Measurements from ENCODE around the gene RPN1. TPM values are rescaled to one million over a fixed set of nuclear protein-coding genes. Genes with fewer than 3 reads are reported as not detected.
"Not testable (repeated sequence)": the region's sequence is repeated elsewhere in the genome, so short reads cannot be mapped to it uniquely, and the experiment has no call there.

RPN1 gene
- total RNA-seq, 1 donor from 2014 or later: 159 TPM

DNA sequence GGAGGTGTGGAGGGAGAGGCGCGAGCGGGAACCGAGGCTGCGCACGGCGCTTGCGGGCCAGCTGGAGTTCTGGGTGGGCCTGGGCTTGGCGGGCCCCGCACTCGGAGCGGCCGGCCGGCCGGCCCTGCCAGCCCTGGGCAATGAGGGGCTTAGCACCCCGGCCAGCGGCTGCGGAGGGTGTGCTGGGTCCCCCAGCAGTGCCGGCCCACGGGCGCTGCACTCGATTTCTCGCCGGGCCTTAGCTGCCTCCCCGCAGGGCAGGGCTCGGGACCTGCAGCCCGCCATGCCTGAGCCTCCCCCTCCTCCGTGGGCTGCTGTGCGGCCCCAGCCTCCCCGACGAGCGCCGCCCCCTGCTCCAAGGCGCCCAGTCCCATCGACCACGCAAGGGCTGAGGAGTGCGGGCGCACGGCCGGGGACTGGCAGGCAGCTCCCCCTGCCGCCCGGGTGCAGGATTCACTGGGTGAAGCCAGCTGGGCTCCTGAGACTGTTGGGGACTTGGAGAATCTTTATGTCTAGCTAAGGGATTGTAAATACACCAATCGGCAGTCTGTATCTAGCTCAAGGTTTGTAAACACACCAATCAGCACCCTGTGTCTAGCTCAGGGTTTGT lies 2.9 kb upstream of the RPN1 start:
- not testable (repeated sequence) for H3K36me3 ChIP-seq (ENCODE audit: control insufficient read depth in 3 of 3, insufficient read depth in 3 of 3, low read length in 3 of 3); H3K27me3 ChIP-seq (ENCODE audit: control insufficient read depth in 3 of 3, insufficient read depth in 3 of 3, low read length in 3 of 3); H3K27ac ChIP-seq (ENCODE audit: low read depth, low read length); H3K4me3 ChIP-seq (ENCODE audit: low read length in 3 of 3); H3K9ac ChIP-seq (ENCODE audit: low read depth in 1 of 3, low read length in 3 of 3); H3K9me3 ChIP-seq (ENCODE audit: control insufficient read depth in 3 of 3, low read length in 3 of 3)
- H3K4me1 ChIP-seq (ENCODE audit: control insufficient read depth in 3 of 3, insufficient read depth in 3 of 3, low read length in 3 of 3): peaks cover 4 to 16% (median 11%) of the 10 kb centered on the region in 3 donors

DNA sequence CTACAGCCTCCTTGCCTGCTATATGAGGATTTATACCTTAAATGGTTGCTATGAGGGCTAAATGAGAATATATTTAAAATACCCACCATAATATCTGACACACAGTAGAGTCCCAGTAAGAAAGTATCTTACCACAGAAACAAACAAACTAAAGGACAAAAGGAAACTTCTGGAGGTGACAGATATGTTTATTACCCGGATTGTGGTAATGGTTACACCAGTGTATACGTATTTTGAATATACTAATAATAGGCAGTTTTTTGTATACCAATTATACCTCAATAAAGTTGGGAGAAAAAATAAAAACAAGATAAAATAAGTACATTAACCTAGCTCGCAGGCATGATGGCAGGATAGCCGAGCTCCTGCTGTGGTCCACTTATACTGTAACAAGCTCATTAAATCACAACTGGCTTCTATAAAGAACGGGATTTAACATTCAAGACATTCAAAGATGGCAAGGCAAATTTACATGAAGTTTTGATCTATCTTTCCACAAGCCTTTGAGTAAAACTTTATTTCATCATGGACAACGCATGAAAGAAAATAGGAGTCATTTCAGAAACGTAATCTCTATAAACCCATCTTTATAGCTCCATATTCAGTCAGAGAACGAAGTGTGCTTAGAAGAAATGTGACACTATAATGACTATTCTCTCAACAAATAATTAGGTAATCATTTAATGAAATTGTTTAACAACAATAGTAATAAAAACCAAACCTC lies 1.5 kb downstream of the RPN1 start:
- H3K27ac ChIP-seq (ENCODE audit: low read depth, low read length): peak overlapping the region; percentile 98
- H3K36me3 ChIP-seq (ENCODE audit: control insufficient read depth in 3 of 3, insufficient read depth in 3 of 3, low read length in 3 of 3): peaks cover 7 to 8% (median 7%) of the 10 kb centered on the region in 3 donors
- no peaks in the 10 kb centered on the region for H3K9me3 ChIP-seq (ENCODE audit: control insufficient read depth in 3 of 3, low read length in 3 of 3)
- peak overlapping the region; percentile 96 to 99 (median 99) for H3K9ac ChIP-seq (ENCODE audit: low read depth in 1 of 3, low read length in 3 of 3)
- H3K4me1 ChIP-seq (ENCODE audit: control insufficient read depth in 3 of 3, insufficient read depth in 3 of 3, low read length in 3 of 3): peaks cover 4 to 16% (median 12%) of the 10 kb centered on the region in 3 donors
- H3K4me3 ChIP-seq (ENCODE audit: low read length in 3 of 3): peak overlapping the region; percentile 91 to 99 (median 99)
- no peaks in the 10 kb centered on the region for H3K27me3 ChIP-seq (ENCODE audit: control insufficient read depth in 3 of 3, insufficient read depth in 3 of 3, low read length in 3 of 3)

DNA sequence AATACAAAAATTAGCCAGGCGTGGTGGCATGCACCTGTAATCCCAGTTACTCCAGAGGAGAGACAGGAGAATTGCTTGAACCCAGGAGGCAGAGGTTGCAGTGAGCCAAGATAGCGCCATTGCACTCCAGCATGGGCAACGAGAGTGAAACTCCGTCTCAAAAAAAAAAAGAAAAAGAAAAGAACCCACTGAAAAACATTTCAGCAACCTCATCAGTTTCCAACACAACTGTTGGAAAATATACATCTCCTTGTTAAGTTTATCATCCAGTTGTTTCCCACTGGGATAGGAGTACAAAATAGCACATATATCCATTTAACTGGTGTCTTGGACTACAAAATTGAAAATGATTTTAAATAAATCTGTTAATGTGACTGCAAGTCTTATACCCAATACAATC lies 2.2 kb downstream of the RPN1 start:
- H3K4me3 ChIP-seq (ENCODE audit: low read length in 3 of 3): no peak overlapping the region
- H3K27me3 ChIP-seq (ENCODE audit: control insufficient read depth in 3 of 3, insufficient read depth in 3 of 3, low read length in 3 of 3): no peaks in the 10 kb centered on the region
- no peak overlapping the region for H3K9ac ChIP-seq (ENCODE audit: low read depth in 1 of 3, low read length in 3 of 3)

DNA sequence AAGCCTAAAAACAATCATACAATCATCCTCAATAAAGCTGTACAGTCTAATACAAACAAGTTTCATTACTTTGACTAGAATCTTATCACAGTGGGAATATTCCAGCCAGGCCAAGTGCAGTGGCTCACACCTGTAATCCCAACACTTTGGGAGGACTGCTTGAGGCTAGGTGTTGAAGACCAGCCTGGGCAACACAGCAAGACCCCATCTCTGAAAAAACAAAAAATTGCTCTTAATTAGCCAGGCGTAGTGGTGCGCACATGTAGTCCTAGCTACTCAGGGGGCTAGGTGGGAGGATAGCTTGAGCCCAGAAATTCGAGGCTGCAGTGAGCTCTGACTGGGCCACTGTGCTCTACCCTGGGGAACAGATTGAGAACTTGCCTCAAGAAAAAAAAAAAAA lies 3.3 kb downstream of the RPN1 start:
- peaks cover 8 to 14% (median 10%) of the 10 kb centered on the region in 3 donors for H3K36me3 ChIP-seq (ENCODE audit: control insufficient read depth in 3 of 3, insufficient read depth in 3 of 3, low read length in 3 of 3)
- H3K4me1 ChIP-seq (ENCODE audit: control insufficient read depth in 3 of 3, insufficient read depth in 3 of 3, low read length in 3 of 3): peaks cover 4 to 16% (median 12%) of the 10 kb centered on the region in 3 donors
- no peak overlapping the region for H3K4me3 ChIP-seq (ENCODE audit: low read length in 3 of 3)
- no peaks in the 10 kb centered on the region for H3K9me3 ChIP-seq (ENCODE audit: control insufficient read depth in 3 of 3, low read length in 3 of 3)
- no peak overlapping the region for H3K9ac ChIP-seq (ENCODE audit: low read depth in 1 of 3, low read length in 3 of 3)
- H3K27ac ChIP-seq (ENCODE audit: low read depth, low read length): no peak overlapping the region
- H3K27me3 ChIP-seq (ENCODE audit: control insufficient read depth in 3 of 3, insufficient read depth in 3 of 3, low read length in 3 of 3): no peaks in the 10 kb centered on the region

More for the DNA sequence above, 2.2 kb downstream of the RPN1 start:
- Histone ChIP-seq H3K27ac (ENCODE audit: low read depth, low read length) (no peak overlapping the region), H3K4me1 (ENCODE audit: control insufficient read depth in 3 of 3, insufficient read depth in 3 of 3, low read length in 3 of 3) (peaks cover 4 to 16% (median 12%) of the 10 kb centered on the region in 3 donors), H3K9me3 (ENCODE audit: control insufficient read depth in 3 of 3, low read length in 3 of 3) (no peaks in the 10 kb centered on the region), H3K36me3 (ENCODE audit: control insufficient read depth in 3 of 3, insufficient read depth in 3 of 3, low read length in 3 of 3) (peaks cover 8 to 11% (median 10%) of the 10 kb centered on the region in 3 donors)

DNA sequence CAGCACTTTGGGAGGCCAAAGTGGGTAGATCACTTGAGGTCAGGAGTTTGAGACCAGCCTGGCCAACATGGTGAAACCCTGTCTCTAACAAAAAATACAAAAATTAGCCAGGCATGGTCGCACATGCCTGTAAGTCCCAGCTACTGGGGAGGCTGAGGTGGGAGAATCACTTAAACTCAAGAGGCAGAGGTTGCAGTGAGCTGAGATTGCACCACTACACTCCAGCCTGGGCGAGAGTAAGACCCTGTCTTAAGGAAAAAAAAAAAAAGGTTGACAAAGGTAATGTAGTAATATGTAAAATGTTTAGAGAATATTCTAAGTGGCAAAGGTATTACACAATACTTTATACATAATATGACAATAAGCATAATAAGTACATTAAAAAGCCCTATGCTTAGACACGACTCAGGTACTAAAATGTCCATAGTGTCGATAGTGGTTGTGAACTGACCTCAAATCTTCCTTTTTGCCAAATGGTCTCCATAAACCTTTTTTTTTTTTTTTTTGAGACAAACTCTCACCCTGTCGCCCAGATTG lies 16.5 kb downstream of the RPN1 start:
- Histone ChIP-seq H3K9ac (ENCODE audit: low read depth in 1 of 3, low read length in 3 of 3) (no peak overlapping the region), H3K36me3 (ENCODE audit: control insufficient read depth in 3 of 3, insufficient read depth in 3 of 3, low read length in 3 of 3) (peaks cover 11 to 33% (median 22%) of the 10 kb centered on the region in 3 donors), H3K27ac (ENCODE audit: low read depth, low read length) (no peak overlapping the region), H3K4me3 (ENCODE audit: low read length in 3 of 3) (no peak overlapping the region), H3K27me3 (ENCODE audit: control insufficient read depth in 3 of 3, insufficient read depth in 3 of 3, low read length in 3 of 3) (no peaks in the 10 kb centered on the region), H3K9me3 (ENCODE audit: control insufficient read depth in 3 of 3, low read length in 3 of 3) (no peaks in the 10 kb centered on the region), H3K4me1 (ENCODE audit: control insufficient read depth in 3 of 3, insufficient read depth in 3 of 3, low read length in 3 of 3) (no peaks in the 10 kb centered on the region)

DNA sequence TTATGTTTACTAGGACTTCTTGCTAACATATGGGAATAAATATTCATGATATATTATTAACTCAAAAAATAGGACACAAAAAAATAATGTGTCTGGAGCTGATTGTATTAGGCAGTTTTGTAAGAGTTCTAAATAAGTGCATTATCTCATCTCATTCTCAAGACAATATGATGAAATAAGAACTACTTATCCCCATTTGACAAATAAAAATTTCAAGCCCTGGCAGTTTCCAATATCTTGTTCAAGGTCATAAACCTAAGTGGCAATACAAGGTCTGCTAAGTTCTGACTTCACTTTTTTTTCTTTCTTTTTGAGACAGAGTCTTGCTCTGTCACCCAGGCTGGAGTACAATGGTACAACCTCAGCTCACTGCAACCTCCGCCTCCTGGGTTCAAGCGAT lies 18.3 kb downstream of the RPN1 start:
- Histone ChIP-seq H3K4me1 (ENCODE audit: control insufficient read depth in 3 of 3, insufficient read depth in 3 of 3, low read length in 3 of 3) (no peaks in the 10 kb centered on the region), H3K27me3 (ENCODE audit: control insufficient read depth in 3 of 3, insufficient read depth in 3 of 3, low read length in 3 of 3) (no peaks in the 10 kb centered on the region), H3K9me3 (ENCODE audit: control insufficient read depth in 3 of 3, low read length in 3 of 3) (no peaks in the 10 kb centered on the region), H3K36me3 (ENCODE audit: control insufficient read depth in 3 of 3, insufficient read depth in 3 of 3, low read length in 3 of 3) (peaks cover 6 to 28% (median 18%) of the 10 kb centered on the region in 3 donors), H3K9ac (ENCODE audit: low read depth in 1 of 3, low read length in 3 of 3) (no peak overlapping the region), H3K27ac (ENCODE audit: low read depth, low read length) (no peak overlapping the region), H3K4me3 (ENCODE audit: low read length in 3 of 3) (no peak overlapping the region)

DNA sequence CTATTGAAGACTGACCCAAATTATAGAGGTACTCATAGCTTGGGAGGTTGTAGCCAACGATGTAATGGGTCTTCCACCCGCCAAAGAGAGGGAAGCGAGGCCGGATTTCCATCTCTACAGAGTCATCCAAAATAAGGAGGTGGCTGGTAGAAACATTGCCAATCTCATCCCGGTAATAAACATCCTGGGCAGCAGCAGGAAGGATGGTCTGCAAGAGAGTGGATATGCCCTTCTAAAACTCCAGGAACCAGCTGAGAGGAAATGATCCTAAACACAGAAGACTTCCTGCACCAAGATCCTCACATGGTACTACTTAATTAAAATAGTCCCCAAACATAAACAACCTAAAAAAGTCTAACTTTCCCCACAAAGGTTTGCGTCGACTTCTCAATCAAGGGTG lies 20.7 kb downstream of the RPN1 start:
- Histone ChIP-seq H3K4me1 (ENCODE audit: control insufficient read depth in 3 of 3, insufficient read depth in 3 of 3, low read length in 3 of 3) (peaks cover 0 to 3% (median 0%) of the 10 kb centered on the region in 3 donors), H3K4me3 (ENCODE audit: low read length in 3 of 3) (no peak overlapping the region), H3K9me3 (ENCODE audit: control insufficient read depth in 3 of 3, low read length in 3 of 3) (no peaks in the 10 kb centered on the region), H3K27me3 (ENCODE audit: control insufficient read depth in 3 of 3, insufficient read depth in 3 of 3, low read length in 3 of 3) (no peaks in the 10 kb centered on the region), H3K9ac (ENCODE audit: low read depth in 1 of 3, low read length in 3 of 3) (no peak overlapping the region), H3K36me3 (ENCODE audit: control insufficient read depth in 3 of 3, insufficient read depth in 3 of 3, low read length in 3 of 3) (peaks cover 23 to 39% (median 37%) of the 10 kb centered on the region in 3 donors), H3K27ac (ENCODE audit: low read depth, low read length) (no peak overlapping the region)

DNA sequence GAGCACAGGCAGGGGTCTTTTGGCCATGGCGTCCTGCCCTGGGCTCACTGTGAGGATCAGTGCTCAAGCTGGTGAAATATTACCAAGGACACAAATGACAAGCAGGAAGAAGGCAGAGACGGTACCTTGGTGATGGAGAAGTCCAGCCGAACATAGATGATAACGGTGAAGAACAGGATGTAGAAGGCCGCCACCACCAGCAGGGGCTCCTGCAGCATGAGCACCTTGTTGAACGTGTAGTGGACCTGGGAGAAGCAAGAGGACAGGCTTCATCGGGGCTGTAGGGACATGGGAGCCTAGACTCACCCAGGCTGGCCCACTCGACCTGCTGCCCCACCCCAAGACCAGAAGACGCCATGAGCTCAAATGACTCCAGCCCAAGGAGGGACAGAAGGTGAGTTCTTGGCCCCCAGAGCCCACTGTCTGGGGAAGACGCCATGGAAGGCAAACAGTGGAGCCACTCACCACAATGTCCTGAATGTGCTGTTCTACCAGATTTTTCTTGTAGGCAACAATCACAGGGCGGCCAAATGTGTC lies 25.1 kb downstream of the RPN1 start:
- Histone ChIP-seq H3K27me3 (ENCODE audit: control insufficient read depth in 3 of 3, insufficient read depth in 3 of 3, low read length in 3 of 3) (no peaks in the 10 kb centered on the region), H3K9me3 (ENCODE audit: control insufficient read depth in 3 of 3, low read length in 3 of 3) (no peaks in the 10 kb centered on the region), H3K27ac (ENCODE audit: low read depth, low read length) (no peak overlapping the region), H3K4me3 (ENCODE audit: low read length in 3 of 3) (no peak overlapping the region), H3K36me3 (ENCODE audit: control insufficient read depth in 3 of 3, insufficient read depth in 3 of 3, low read length in 3 of 3) (peaks cover 51 to 59% (median 59%) of the 10 kb centered on the region in 3 donors), H3K4me1 (ENCODE audit: control insufficient read depth in 3 of 3, insufficient read depth in 3 of 3, low read length in 3 of 3) (peaks cover 4 to 8% (median 8%) of the 10 kb centered on the region in 3 donors), H3K9ac (ENCODE audit: low read depth in 1 of 3, low read length in 3 of 3) (no peak overlapping the region)

DNA sequence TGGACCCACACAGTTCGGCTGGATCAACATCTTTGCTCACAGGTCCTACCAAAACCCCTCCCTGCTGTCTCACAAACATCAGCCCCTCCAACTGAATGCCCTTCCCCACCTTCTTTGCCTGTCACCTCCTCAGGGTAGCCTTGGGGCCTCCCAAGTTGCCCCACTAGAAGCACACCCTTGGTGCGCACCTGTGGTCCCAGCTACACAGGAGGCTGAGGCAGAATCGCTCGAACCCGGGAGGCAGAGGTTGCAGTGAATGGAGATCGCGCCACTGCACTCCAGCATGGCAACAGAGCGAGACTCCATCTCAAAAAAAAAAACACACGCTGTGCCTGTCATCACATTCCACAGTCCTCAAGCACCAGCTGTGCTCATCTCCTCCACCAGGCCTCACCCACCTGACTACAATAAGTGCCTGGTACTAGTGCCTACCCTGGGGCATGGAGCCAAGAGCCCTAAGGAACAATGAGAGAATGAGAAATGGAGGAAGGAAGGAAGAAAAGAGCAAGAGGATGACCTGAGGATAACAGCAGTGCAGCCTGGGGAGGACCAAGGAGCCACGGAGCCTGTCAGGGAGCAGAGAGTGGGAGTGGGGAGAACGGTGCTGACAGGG lies 26.0 kb downstream of the RPN1 start:
- no peaks in the 10 kb centered on the region for H3K27me3 ChIP-seq (ENCODE audit: control insufficient read depth in 3 of 3, insufficient read depth in 3 of 3, low read length in 3 of 3)
- H3K36me3 ChIP-seq (ENCODE audit: control insufficient read depth in 3 of 3, insufficient read depth in 3 of 3, low read length in 3 of 3): peaks cover 55 to 65% (median 56%) of the 10 kb centered on the region in 3 donors
- no peak overlapping the region for H3K4me3 ChIP-seq (ENCODE audit: low read length in 3 of 3)
- H3K27ac ChIP-seq (ENCODE audit: low read depth, low read length): no peak overlapping the region
- no peaks in the 10 kb centered on the region for H3K9me3 ChIP-seq (ENCODE audit: control insufficient read depth in 3 of 3, low read length in 3 of 3)
- H3K9ac ChIP-seq (ENCODE audit: low read depth in 1 of 3, low read length in 3 of 3): no peak overlapping the region
- peaks cover 4 to 8% (median 8%) of the 10 kb centered on the region in 3 donors for H3K4me1 ChIP-seq (ENCODE audit: control insufficient read depth in 3 of 3, insufficient read depth in 3 of 3, low read length in 3 of 3)

Data from skeletal muscle tissue (tissue), 4 donors.